Measurements from ENCODE around the gene NRG3. TPM values are rescaled to one million over a fixed set of nuclear protein-coding genes. Genes with fewer than 3 reads are reported as not detected.

The NRG3 gene
- total RNA-seq, 1 experiment from 2014 or later, result 0.08 TPM

DNA sequence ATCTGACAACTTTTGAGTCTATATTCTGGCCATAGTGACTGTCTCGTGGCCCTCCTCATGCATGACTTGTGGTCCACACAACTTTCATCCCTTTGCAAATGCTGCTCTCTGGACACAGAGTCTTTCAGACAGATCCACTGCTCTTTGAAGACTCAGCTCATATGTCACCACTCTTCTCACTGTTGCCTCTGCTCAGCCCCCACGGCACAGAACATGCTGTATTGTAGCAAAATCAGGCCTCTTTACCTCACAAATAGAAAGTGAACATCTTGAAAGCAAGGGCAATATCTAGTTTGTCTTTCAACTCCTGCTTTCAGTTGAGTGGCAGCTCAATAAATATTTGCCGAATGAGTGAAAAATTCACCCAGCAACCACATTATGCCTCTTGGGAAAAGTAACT is 443.5 kb downstream of the NRG3 start:
- no peaks in the 10 kb centered on the region for H3K9me3 ChIP-seq (ENCODE audit: control insufficient read depth, insufficient read depth, low read depth, low read length)
- no peaks in the 10 kb centered on the region for H3K36me3 ChIP-seq (ENCODE audit: control insufficient read depth, insufficient read depth, low read length)
- ATAC-seq (no peak), DNase-seq (ENCODE audit: low read depth, low spot score) (no peak)
- in situ Hi-C loops (cut with HindIII; ENCODE audit: low pct_unique_long_range_greater_than_20kb, low sequenced_read_pairs) (no loop called here), intact Hi-C loops (cut with micrococcal nuclease; ENCODE audit: unreplicated experiment) (no loop called here)
- BruUV-seq (replicated peaks), result no TSS peak
- H3K27me3 ChIP-seq (ENCODE audit: control insufficient read depth, insufficient read depth, low read length), result no peaks in the 10 kb centered on the region
- TF ChIP-seq POLR2AphosphoS5 (IDR thresholded peaks at IDR 0.05; ENCODE audit: low read depth, low read length), result no peak
- no peak for TF ChIP-seq CTCF (IDR thresholded peaks at IDR 0.05)
- TF ChIP-seq, protein P1, sequence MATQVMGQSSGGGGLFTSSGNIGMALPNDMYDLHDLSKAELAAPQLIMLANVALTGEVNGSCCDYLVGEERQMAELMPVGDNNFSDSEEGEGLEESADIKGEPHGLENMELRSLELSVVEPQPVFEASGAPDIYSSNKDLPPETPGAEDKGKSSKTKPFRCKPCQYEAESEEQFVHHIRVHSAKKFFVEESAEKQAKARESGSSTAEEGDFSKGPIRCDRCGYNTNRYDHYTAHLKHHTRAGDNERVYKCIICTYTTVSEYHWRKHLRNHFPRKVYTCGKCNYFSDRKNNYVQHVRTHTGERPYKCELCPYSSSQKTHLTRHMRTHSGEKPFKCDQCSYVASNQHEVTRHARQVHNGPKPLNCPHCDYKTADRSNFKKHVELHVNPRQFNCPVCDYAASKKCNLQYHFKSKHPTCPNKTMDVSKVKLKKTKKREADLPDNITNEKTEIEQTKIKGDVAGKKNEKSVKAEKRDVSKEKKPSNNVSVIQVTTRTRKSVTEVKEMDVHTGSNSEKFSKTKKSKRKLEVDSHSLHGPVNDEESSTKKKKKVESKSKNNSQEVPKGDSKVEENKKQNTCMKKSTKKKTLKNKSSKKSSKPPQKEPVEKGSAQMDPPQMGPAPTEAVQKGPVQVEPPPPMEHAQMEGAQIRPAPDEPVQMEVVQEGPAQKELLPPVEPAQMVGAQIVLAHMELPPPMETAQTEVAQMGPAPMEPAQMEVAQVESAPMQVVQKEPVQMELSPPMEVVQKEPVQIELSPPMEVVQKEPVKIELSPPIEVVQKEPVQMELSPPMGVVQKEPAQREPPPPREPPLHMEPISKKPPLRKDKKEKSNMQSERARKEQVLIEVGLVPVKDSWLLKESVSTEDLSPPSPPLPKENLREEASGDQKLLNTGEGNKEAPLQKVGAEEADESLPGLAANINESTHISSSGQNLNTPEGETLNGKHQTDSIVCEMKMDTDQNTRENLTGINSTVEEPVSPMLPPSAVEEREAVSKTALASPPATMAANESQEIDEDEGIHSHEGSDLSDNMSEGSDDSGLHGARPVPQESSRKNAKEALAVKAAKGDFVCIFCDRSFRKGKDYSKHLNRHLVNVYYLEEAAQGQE (IDR thresholded peaks at IDR 0.05; ENCODE audit: insufficient read depth in 1 of 2, low read depth in 2 of 2, low read length in 1 of 2), result no peak
- TF ChIP-seq SIN3A (IDR thresholded peaks at IDR 0.05; ENCODE audit: borderline replicate concordance, insufficient read depth, low read depth, low read length), result no peak
- TF ChIP-seq TCF7L2 (IDR thresholded peaks at IDR 0.05; ENCODE audit: low read depth, low read length), result no peak
- H3K27ac ChIP-seq (ENCODE audit: low read length), result no peak overlapping the region
- H3K4me3 ChIP-seq (ENCODE audit: low read depth in 2 of 2, low read length in 2 of 2), result no peak overlapping the region
- CTCF ChIA-PET, result no interaction called here
- H3K4me1 ChIP-seq (ENCODE audit: control insufficient read depth, insufficient read depth, low read length), result no peaks in the 10 kb centered on the region
- POLR2A ChIA-PET, result no interaction called here

DNA sequence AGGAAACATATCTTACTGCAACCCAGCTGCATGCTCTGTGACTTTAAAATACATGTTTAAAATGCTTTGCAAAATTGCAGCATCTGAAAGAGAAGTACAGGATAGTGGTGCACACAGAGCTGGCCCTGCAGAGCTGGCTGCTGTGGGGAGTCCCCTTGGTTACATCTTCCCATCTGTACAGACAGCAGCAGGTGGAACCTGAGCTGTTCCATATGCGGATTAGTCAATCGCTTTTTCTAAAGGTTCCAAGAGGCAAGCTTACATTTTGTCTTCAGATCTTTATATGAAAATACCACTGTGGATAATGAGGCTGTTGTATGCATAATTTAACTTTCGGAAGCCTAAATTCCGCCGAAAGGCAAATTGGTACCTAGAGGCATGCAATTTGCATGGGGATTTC is 444.1 kb downstream of the NRG3 start:
- BruUV-seq (replicated peaks), result no TSS peak
- POLR2A ChIA-PET, result no interaction called here
- no peak overlapping the region for H3K27ac ChIP-seq (ENCODE audit: low read length)
- TF ChIP-seq, protein P1 (IDR thresholded peaks at IDR 0.05; ENCODE audit: insufficient read depth in 1 of 2, low read depth in 2 of 2, low read length in 1 of 2), result no peak
- no peak for TF ChIP-seq POLR2AphosphoS5 (IDR thresholded peaks at IDR 0.05; ENCODE audit: low read depth, low read length)
- TF ChIP-seq SIN3A (IDR thresholded peaks at IDR 0.05; ENCODE audit: borderline replicate concordance, insufficient read depth, low read depth, low read length), result no peak
- no peak for TF ChIP-seq TCF7L2 (IDR thresholded peaks at IDR 0.05; ENCODE audit: low read depth, low read length)
- TF ChIP-seq CTCF (IDR thresholded peaks at IDR 0.05), result no peak
- no peaks in the 10 kb centered on the region for H3K27me3 ChIP-seq (ENCODE audit: control insufficient read depth, insufficient read depth, low read length)
- no peak for ATAC-seq
- DNase-seq (ENCODE audit: low read depth, low spot score), result no peak
- intact Hi-C loops (cut with micrococcal nuclease; ENCODE audit: unreplicated experiment) (no loop called here), in situ Hi-C loops (cut with HindIII; ENCODE audit: low pct_unique_long_range_greater_than_20kb, low sequenced_read_pairs) (no loop called here)
- CTCF ChIA-PET, result no interaction called here
- no peak overlapping the region for H3K4me3 ChIP-seq (ENCODE audit: low read depth in 2 of 2, low read length in 2 of 2)
- H3K36me3 ChIP-seq (ENCODE audit: control insufficient read depth, insufficient read depth, low read length), result no peaks in the 10 kb centered on the region
- H3K4me1 ChIP-seq (ENCODE audit: control insufficient read depth, insufficient read depth, low read length), result no peaks in the 10 kb centered on the region
- H3K9me3 ChIP-seq (ENCODE audit: control insufficient read depth, insufficient read depth, low read depth, low read length), result no peaks in the 10 kb centered on the region

Measured in Panc1 (cell line).